Stimulated activated CD4-positive, alpha-beta T cell treated with anti-CD3 and anti-CD28 coated beads, Interleukin-15, amount 100 ng/mL, for 24 hours (primary cell): Measurements from ENCODE around the gene KRTAP24-1.

Experiments used
- DNase-seq: peaks from one replicate; pipeline ENCODE4 v3.0.0-alpha.2; 2020

The KRTAP24-1 gene

GRCh38 chr21:30233228-30234020 lies 49.3 kb downstream of the KRTAP24-1 start:
- DNase-seq, result no peak

GRCh38 chr21:30232011-30232410 lies 50.7 kb downstream of the KRTAP24-1 start:
- DNase-seq, result no peak
